Keratinocyte (primary cell): ENCODE data around the gene MMP12. TPM values are rescaled to one million over a fixed set of nuclear protein-coding genes. Genes with fewer than 3 reads are reported as not detected.

Experiments used
- DNase-seq: peaks from one replicate; pipeline ENCODE4 v3.0.0-alpha.2; 2011; ENCODE audit warnings: low read depth, missing footprints, low spot score
- FAIRE-seq: peaks from 2 replicates; lab custom pipeline; 2011; peaks lifted over from hg19 to GRCh38; lab: Jason Lieb, UNC
- H2AFZ ChIP-seq: 2 replicates; pipeline ENCODE4 v1.6.0; 2012; ENCODE audit warnings: low read length, control low read depth, inconsistent platforms; ENCODE audit not compliant: control insufficient read depth
- H3K27ac ChIP-seq: 2 replicates; pipeline ENCODE4 v1.5.1; 2011; ENCODE audit warnings: low read length; ENCODE audit not compliant: control insufficient read depth, insufficient read depth
- H3K27me3 ChIP-seq: 3 replicates; pipeline ENCODE4 v1.6.0; 2011; ENCODE audit warnings: low read length; ENCODE audit not compliant: control insufficient read depth, insufficient read depth; ENCODE audit errors: extremely low read depth
- H3K36me3 ChIP-seq, 2 experiments: 2 replicates in 1 of 2; 3 replicates in 1 of 2; pipeline ENCODE4 v1.5.1; 2011; ENCODE audit warnings: low read length in 2 of 2, mild to moderate bottlenecking in 1 of 2; ENCODE audit not compliant: control insufficient read depth in 2 of 2, insufficient read depth in 2 of 2; ENCODE audit errors: extremely low read depth in 1 of 2
- H3K4me1 ChIP-seq: 3 replicates; pipeline ENCODE4 v1.5.1; 2011; ENCODE audit warnings: low read length; ENCODE audit not compliant: control insufficient read depth, insufficient read depth; ENCODE audit errors: extremely low read depth
- H3K4me2 ChIP-seq: 3 replicates; pipeline ENCODE4 v1.6.0; 2011; ENCODE audit warnings: low read depth, low read length; ENCODE audit not compliant: control insufficient read depth, insufficient read depth; ENCODE audit errors: extremely low read depth
- H3K4me3 ChIP-seq, 3 experiments: fragments of 200-600 bp in 1 of 3; sonication (generic) in 1 of 3; 2 replicates in 2 of 3; 3 replicates in 1 of 3; pipeline ENCODE4 v1.5.1; 2011 to 2016; ENCODE audit warnings: low read length in 3 of 3, mild to moderate bottlenecking in 3 of 3, control low read depth in 2 of 3, inconsistent platforms in 1 of 3, low read depth in 1 of 3, mixed read lengths in 1 of 3, mixed run types in 1 of 3, moderate library complexity in 1 of 3; ENCODE audit not compliant: control insufficient read depth in 2 of 3, insufficient read depth in 2 of 3; ENCODE audit errors: extremely low read depth in 1 of 3
- H3K79me2 ChIP-seq: 2 replicates; pipeline ENCODE4 v1.6.0; 2012; ENCODE audit warnings: low read length; ENCODE audit not compliant: control insufficient read depth, insufficient read depth
- H3K9ac ChIP-seq: 3 replicates; pipeline ENCODE4 v1.6.0; 2011; ENCODE audit warnings: low read length; ENCODE audit not compliant: control insufficient read depth, insufficient read depth; ENCODE audit errors: extremely low read depth
- H3K9me1 ChIP-seq: 3 replicates; pipeline ENCODE4 v1.6.0; 2011; ENCODE audit warnings: low read length; ENCODE audit not compliant: control insufficient read depth, insufficient read depth; ENCODE audit errors: extremely low read depth
- H3K9me3 ChIP-seq: 2 replicates; pipeline ENCODE4 v1.5.1; 2012; ENCODE audit warnings: low read depth, low read length; ENCODE audit not compliant: control insufficient read depth
- H4K20me1 ChIP-seq: 3 replicates; pipeline ENCODE4 v1.6.0; 2011; ENCODE audit warnings: low read length; ENCODE audit not compliant: control insufficient read depth, insufficient read depth; ENCODE audit errors: extremely low read depth
- EZH2 ChIP-seq: IDR thresholded peaks from one replicate; pipeline ENCODE4 v1.6.1; 2012; ENCODE audit warnings: inconsistent platforms, mild to moderate bottlenecking, low read length, moderate library complexity
- dilution Hi-C: fragments of 300-500 bp; cut with MboI; formaldehyde crosslinking; loops from one replicate; pipeline ENCODE4 v1.7.0; 2020; ENCODE audit warnings: low sequenced_read_pairs; ENCODE audit not compliant: extremely low pct_ligation_motif_present
- polyA plus RNA-seq, 5 experiments: library from polyadenylated mRNA; depleted of rRNA in 3 of 5; stranded (reverse) in 3 of 5; stranded (forward) in 1 of 5; unstranded in 1 of 5; fragments of >200 nt; gene quantifications; 1 replicate in 1 of 5; 2 replicates in 3 of 5; 3 replicates in 1 of 5; pipeline versions ENCODE4 v1.2.1 to v1.2.3, GENCODE V29; 2011 to 2012; ENCODE audit warnings: missing spikeins in 2 of 5, low read depth in 1 of 5, low replicate concordance in 1 of 5
- TF ChIP-seq, protein P1 (sequence below), 3 experiments: IDR thresholded peaks in 1 of 3; conservative IDR thresholded peaks in 1 of 3; optimal IDR thresholded peaks in 1 of 3; 2 replicates in 2 of 3; 3 replicates in 1 of 3; pipeline versions ENCODE3 to v1.5.1; 2011; ENCODE audit warnings: low read length in 3 of 3, mild to moderate bottlenecking in 3 of 3, moderate library complexity in 2 of 3, control low read depth in 1 of 3, inconsistent platforms in 1 of 3; ENCODE audit not compliant: insufficient read depth in 2 of 3; ENCODE audit errors: extremely low read depth in 1 of 3

MMP12 gene
- polyA plus RNA-seq, 1 donor (not counting 4 experiments of a cell fraction or from before 2014, with no cell fraction given): 0.05 TPM

DNA sequence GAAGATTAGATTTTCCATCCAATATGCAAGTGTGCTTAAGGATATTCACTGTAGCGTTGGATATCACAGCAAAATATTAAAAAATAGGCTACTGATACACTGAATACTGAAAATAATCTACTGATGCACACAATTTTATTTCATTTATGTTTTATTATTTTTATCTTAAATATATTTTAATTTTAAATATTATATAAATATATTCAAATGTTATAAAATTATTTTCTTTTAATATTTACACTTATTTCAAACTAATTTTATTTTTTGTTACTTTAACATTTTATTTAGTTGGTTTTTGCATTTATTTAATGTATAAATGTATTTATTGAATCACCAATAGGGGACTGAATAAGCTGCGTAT lies 43.7 kb downstream of the MMP12 start:
- peaks cover 22% of the 10 kb centered on the region for H3K4me1 ChIP-seq
- H2AFZ ChIP-seq: no peak overlapping the region
- no peaks in the 10 kb centered on the region for H3K36me3 ChIP-seq
- H4K20me1 ChIP-seq: no peaks in the 10 kb centered on the region
- no peak overlapping the region for H3K27ac ChIP-seq
- TF ChIP-seq, protein P1, sequence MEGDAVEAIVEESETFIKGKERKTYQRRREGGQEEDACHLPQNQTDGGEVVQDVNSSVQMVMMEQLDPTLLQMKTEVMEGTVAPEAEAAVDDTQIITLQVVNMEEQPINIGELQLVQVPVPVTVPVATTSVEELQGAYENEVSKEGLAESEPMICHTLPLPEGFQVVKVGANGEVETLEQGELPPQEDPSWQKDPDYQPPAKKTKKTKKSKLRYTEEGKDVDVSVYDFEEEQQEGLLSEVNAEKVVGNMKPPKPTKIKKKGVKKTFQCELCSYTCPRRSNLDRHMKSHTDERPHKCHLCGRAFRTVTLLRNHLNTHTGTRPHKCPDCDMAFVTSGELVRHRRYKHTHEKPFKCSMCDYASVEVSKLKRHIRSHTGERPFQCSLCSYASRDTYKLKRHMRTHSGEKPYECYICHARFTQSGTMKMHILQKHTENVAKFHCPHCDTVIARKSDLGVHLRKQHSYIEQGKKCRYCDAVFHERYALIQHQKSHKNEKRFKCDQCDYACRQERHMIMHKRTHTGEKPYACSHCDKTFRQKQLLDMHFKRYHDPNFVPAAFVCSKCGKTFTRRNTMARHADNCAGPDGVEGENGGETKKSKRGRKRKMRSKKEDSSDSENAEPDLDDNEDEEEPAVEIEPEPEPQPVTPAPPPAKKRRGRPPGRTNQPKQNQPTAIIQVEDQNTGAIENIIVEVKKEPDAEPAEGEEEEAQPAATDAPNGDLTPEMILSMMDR (optimal IDR thresholded peaks at IDR 0.05 in 1 of 3, IDR thresholded peaks at IDR 0.05 in 1 of 3, conservative IDR thresholded peaks at IDR 0.05 in 1 of 3; ENCODE audit: extremely low read depth in 1 of 3, insufficient read depth in 2 of 3, low read length in 3 of 3): no peak
- TF ChIP-seq EZH2: no peak
- dilution Hi-C loops: no loop called here
- H3K27me3 ChIP-seq: no peaks in the 10 kb centered on the region
- no peak overlapping the region for H3K9ac ChIP-seq
- no peak overlapping the region for H3K4me2 ChIP-seq
- no peaks in the 10 kb centered on the region for H3K9me1 ChIP-seq
- FAIRE-seq (no peak), DNase-seq (no peak)
- no peaks in the 10 kb centered on the region for H3K79me2 ChIP-seq
- H3K9me3 ChIP-seq: no peaks in the 10 kb centered on the region
- H3K4me3 ChIP-seq: no peak overlapping the region

DNA sequence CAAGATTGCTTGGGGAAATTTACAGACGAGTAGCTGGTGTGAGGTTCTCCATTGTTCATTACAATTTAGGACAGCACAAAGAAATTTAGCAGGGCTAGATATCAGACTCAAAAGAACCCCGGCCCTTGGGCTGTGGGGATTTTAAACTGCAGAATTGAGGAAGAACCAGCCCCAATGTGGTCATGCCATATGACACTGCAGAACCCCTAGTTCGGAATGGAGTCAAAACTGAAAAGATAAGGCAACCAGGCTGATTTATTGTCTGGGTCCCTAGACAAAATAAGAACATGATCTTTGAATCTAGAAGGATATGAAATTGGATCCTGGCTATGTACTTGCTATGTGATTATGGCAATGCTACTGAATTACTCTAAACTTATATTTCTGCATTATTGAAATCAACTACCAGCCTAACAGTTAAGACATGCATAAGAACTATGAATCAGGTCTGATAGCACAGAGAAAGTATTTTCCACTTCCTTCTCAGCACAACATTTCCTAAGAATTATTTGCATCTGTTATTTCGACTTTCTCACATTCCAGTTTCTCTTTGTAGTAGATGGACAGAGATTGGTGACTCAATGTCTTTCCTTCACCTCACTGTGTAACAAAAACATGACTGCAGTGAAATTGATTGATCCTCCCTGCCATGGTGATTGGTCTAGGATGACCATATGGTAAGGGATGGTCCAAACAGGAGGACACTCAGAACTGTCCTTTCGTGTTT lies 44.6 kb downstream of the MMP12 start:
- TF ChIP-seq, protein P1 (optimal IDR thresholded peaks at IDR 0.05 in 1 of 3, IDR thresholded peaks at IDR 0.05 in 1 of 3, conservative IDR thresholded peaks at IDR 0.05 in 1 of 3; ENCODE audit: extremely low read depth in 1 of 3, insufficient read depth in 2 of 3, low read length in 3 of 3): no peak
- TF ChIP-seq EZH2: no peak
- FAIRE-seq (peak; percentile 87), DNase-seq (no peak)
- no peak overlapping the region for H3K9ac ChIP-seq
- peaks cover 18% of the 10 kb centered on the region for H3K4me1 ChIP-seq
- H3K79me2 ChIP-seq: no peaks in the 10 kb centered on the region
- no peaks in the 10 kb centered on the region for H3K9me1 ChIP-seq
- dilution Hi-C loops: no loop called here
- no peaks in the 10 kb centered on the region for H3K36me3 ChIP-seq
- peak overlapping the region; percentile 56 for H3K4me2 ChIP-seq
- no peaks in the 10 kb centered on the region for H4K20me1 ChIP-seq
- no peak overlapping the region for H3K4me3 ChIP-seq
- peak overlapping the region; percentile 23 for H3K27ac ChIP-seq
- H2AFZ ChIP-seq: peak overlapping the region; percentile 30
- no peaks in the 10 kb centered on the region for H3K9me3 ChIP-seq
- no peaks in the 10 kb centered on the region for H3K27me3 ChIP-seq
